BLaER1 treated with 17β-estradiol and CSF1 and Interleukin-3, amounts not matched to agents 10 nM and 100 nM (cell line): ENCODE data around the gene TENM4.

Experiments used
- H3K27ac ChIP-seq, 11 experiments: shearing (Covaris generic); formaldehyde crosslinking; 2 replicates each; pipeline ENCODE4 v1.8.1; 2022
- H3K27me3 ChIP-seq, 11 experiments: shearing (Covaris generic); formaldehyde crosslinking; 2 replicates each; pipeline ENCODE4 v1.8.1; 2022
- H3K36me3 ChIP-seq, 11 experiments: shearing (Covaris generic); formaldehyde crosslinking; 2 replicates each; pipeline ENCODE4 v1.8.1; 2022
- H3K4me1 ChIP-seq, 10 experiments: shearing (Covaris generic); formaldehyde crosslinking; 2 replicates each; pipeline ENCODE4 v1.8.1; 2022
- H3K4me2 ChIP-seq, 11 experiments: shearing (Covaris generic); formaldehyde crosslinking; 2 replicates each; pipeline ENCODE4 v1.8.1; 2022
- H3K4me3 ChIP-seq, 10 experiments: shearing (Covaris generic); formaldehyde crosslinking; 2 replicates each; pipeline ENCODE4 v1.8.1; 2022
- H3K9ac ChIP-seq, 11 experiments: shearing (Covaris generic); formaldehyde crosslinking; 2 replicates each; pipeline ENCODE4 v1.8.1; 2022
- H3K9me3 ChIP-seq, 11 experiments: shearing (Covaris generic); formaldehyde crosslinking; replicated peaks in 1 of 11; 2 replicates each; pipeline ENCODE4 v1.8.1; 2022
- H4K20me1 ChIP-seq, 11 experiments: shearing (Covaris generic); formaldehyde crosslinking; 2 replicates each; pipeline ENCODE4 v1.8.1; 2022
- Cebpa-rat ChIP-seq, 11 experiments: shearing (Covaris generic); IDR thresholded peaks; 2 replicates each; pipeline ENCODE4 v1.8.1; 2022

Gene TENM4

DNA sequence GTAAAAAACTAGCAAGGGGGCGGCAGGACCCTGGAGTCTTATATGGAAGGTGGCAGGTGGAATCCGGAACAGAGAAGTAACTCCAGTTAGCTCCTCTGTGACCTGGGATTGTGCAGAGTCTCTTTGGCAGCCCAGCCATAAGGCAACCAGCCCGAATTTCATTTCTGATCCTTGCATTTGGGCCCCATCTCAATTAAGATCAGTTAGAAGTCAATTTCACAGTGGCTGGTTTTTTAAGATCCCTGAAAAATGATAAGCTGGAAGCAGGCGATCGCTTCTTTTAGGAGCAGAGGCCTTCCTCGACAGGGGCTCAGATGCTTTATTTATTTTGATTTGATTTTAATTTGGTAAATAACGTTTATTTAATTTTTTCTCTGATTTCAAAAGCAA lies 199.0 kb downstream of the TENM4 start:
- Histone ChIP-seq H4K20me1 (no peaks in the 10 kb centered on the region), H3K4me2 (peak overlapping the region in 8 of 11 experiments; percentile 2 to 66 (median 52); a peak in 16 of 22 replicates), H3K9ac (no peak overlapping the region; a peak in 1 of 22 replicates), H3K4me3 (no peak overlapping the region), H3K27ac (peak overlapping the region in 4 of 11 experiments; percentile 4 to 59 (median 23); a peak in 4 of 22 replicates), H3K9me3 (0 out of 22 replicates have a peak, but pooled peaks cover 0 to under 1% (median 0%) of the 10 kb centered on the region in 11 experiments), H3K27me3 (no peaks in the 10 kb centered on the region), H3K4me1 (peaks cover 11 to 81% (median 63%) of the 10 kb centered on the region in 10 experiments), H3K36me3 (no peaks in the 10 kb centered on the region)
- no peak for TF ChIP-seq Cebpa-rat (IDR thresholded peaks at IDR 0.05)

DNA sequence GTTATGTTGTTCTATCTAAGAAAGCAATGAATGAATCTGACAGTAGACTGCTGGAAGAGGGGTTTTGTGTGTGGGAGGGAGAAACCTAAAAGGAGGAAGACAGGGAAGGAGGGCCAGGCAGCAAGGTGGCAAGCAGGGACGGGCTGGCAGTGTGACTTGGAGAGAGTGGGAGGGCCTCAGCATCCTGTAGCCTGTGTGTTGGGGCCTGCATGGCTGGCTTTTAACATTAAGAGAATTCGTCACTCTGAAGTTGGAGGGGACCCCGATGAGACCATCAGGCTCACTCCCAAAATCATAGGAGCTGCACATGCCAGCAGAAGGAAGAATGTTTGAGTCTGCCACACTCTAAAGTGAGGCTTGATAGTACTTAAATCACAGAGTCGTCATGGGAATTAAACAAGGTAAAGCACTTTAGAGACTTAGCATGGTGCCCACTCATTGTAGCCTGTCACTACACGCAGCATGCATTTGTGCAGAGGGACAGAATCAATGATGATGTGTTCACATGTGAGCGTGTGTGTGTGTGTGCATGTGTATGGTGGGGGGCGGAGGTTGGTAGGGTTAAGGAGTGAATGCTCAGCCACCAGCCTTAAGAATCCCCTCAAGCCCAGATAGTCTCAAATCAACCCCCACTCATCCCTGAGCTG lies 199.5 kb downstream of the TENM4 start:
- no peaks in the 10 kb centered on the region for H3K36me3 ChIP-seq
- no peak overlapping the region for H3K4me3 ChIP-seq
- H3K9me3 ChIP-seq: 0 out of 22 replicates have a peak, but pooled peaks cover 0 to 5% (median 0%) of the 10 kb centered on the region in 11 experiments
- peak overlapping the region in 2 of 11 experiments; percentile 31 to 59; a peak in 4 of 22 replicates for H3K27ac ChIP-seq
- peaks cover 14 to 86% (median 68%) of the 10 kb centered on the region in 10 experiments for H3K4me1 ChIP-seq
- TF ChIP-seq Cebpa-rat (IDR thresholded peaks at IDR 0.05): no peak
- no peaks in the 10 kb centered on the region for H4K20me1 ChIP-seq
- H3K9ac ChIP-seq: no peak overlapping the region; a peak in 1 of 22 replicates
- H3K4me2 ChIP-seq: peak overlapping the region in 8 of 11 experiments; percentile 2 to 66 (median 52); a peak in 16 of 22 replicates
- H3K27me3 ChIP-seq: no peaks in the 10 kb centered on the region

DNA sequence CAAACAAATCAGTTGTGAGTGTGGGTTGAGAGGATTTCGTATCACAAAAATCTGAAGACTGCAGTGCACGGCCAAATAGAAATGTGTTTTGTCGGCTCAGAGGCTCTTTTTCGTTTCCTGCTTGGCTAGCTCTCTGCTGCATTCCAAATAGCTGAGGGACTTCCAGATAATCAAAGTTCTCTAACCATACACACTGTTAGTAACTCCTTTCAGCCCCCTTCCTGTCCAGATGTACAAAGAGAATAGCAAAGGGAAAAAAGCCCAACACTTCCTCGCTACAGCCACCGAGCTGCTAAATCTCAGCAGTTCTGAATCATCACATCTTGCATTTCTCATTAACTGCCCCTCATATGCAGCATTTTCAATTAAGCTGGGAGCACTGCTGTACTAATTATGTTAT lies 203.1 kb downstream of the TENM4 start:
- Histone ChIP-seq H3K27ac (peak overlapping the region in 5 of 11 experiments; percentile 6 to 46 (median 38); a peak in 5 of 22 replicates), H3K27me3 (no peaks in the 10 kb centered on the region), H3K9me3 (0 out of 22 replicates have a peak, but pooled peaks cover 0 to 6% (median 0%) of the 10 kb centered on the region in 11 experiments), H3K4me2 (peak overlapping the region; percentile 43 to 77 (median 69); a peak in 21 of 22 replicates), H3K36me3 (no peaks in the 10 kb centered on the region), H4K20me1 (no peaks in the 10 kb centered on the region), H3K9ac (peak overlapping the region in 2 of 11 experiments; percentile 2 to 12; a peak in 2 of 22 replicates), H3K4me1 (peaks cover 13 to 72% (median 54%) of the 10 kb centered on the region in 10 experiments), H3K4me3 (no peak overlapping the region)
- TF ChIP-seq Cebpa-rat (IDR thresholded peaks at IDR 0.05): no peak

- H4K20me1 ChIP-seq: no peaks in the 10 kb centered on the region
- 0 out of 22 replicates have a peak, but pooled peaks cover 0 to 6% (median 0%) of the 10 kb centered on the region in 11 experiments for H3K9me3 ChIP-seq
- no peaks in the 10 kb centered on the region for H3K27me3 ChIP-seq
- H3K4me1 ChIP-seq: peaks cover 13 to 72% (median 48%) of the 10 kb centered on the region in 10 experiments
- peak overlapping the region; percentile 43 to 77 (median 69); a peak in 21 of 22 replicates for H3K4me2 ChIP-seq
- peak overlapping the region in 2 of 11 experiments; percentile 2 to 12; a peak in 2 of 22 replicates for H3K9ac ChIP-seq
- H3K4me3 ChIP-seq: no peak overlapping the region
- H3K36me3 ChIP-seq: no peaks in the 10 kb centered on the region
- TF ChIP-seq Cebpa-rat (IDR thresholded peaks at IDR 0.05): no peak
- H3K27ac ChIP-seq: peak overlapping the region in 5 of 11 experiments; percentile 6 to 46 (median 38); a peak in 6 of 22 replicates
Observed at GRCh38 chr11:79237091-79237490, 203.7 kb downstream of the TENM4 start.

- Histone ChIP-seq H3K27me3 (no peaks in the 10 kb centered on the region), H3K4me1 (peaks cover 13 to 72% (median 44%) of the 10 kb centered on the region in 10 experiments), H3K9ac (no peak overlapping the region), H4K20me1 (no peaks in the 10 kb centered on the region), H3K9me3 (0 out of 22 replicates have a peak, but pooled peaks cover 0 to 6% (median 0%) of the 10 kb centered on the region in 11 experiments), H3K27ac (peak overlapping the region in 4 of 11 experiments; percentile 33 to 46 (median 38); a peak in 5 of 22 replicates), H3K36me3 (no peaks in the 10 kb centered on the region), H3K4me2 (peak overlapping the region in 10 of 11 experiments; percentile 43 to 77 (median 71); a peak in 19 of 22 replicates), H3K4me3 (no peak overlapping the region)
- TF ChIP-seq Cebpa-rat (IDR thresholded peaks at IDR 0.05): 0 out of 22 replicates have a peak, but pooled peaks of 1 of the 11 experiments have one; percentile 13
Observed at GRCh38 chr11:79236541-79236971, 204.3 kb downstream of the TENM4 start.

DNA sequence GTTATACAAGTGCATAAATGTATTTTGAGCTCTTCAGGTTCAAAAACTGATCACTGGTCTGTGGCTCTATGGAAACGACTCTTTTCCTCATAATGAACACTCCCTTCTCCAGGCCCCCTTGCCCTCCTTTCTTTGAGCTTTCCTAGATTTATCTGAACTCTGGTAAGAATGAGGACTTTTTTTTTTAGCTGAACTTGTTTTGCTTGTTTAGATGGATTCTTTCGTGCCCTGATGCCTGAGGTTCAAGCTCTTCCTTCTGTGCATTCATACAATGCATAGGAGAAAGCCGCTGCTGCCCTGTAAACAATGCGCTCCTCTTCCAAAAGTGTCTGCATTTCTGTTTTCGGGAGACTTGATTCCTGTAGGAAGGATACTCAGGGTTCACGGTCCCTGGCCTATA lies 205.1 kb downstream of the TENM4 start:
- no peaks in the 10 kb centered on the region for H3K27me3 ChIP-seq
- peak overlapping the region in 1 of 11 experiments; percentile 24; a peak in 1 of 22 replicates for H3K27ac ChIP-seq
- H3K36me3 ChIP-seq: no peaks in the 10 kb centered on the region
- no peaks in the 10 kb centered on the region for H4K20me1 ChIP-seq
- H3K9ac ChIP-seq: no peak overlapping the region
- H3K4me3 ChIP-seq: no peak overlapping the region
- H3K4me2 ChIP-seq: peak overlapping the region in 8 of 11 experiments; percentile 51 to 77 (median 74); a peak in 15 of 22 replicates
- H3K9me3 ChIP-seq: 0 out of 22 replicates have a peak, but pooled peaks cover 0 to 6% (median 0%) of the 10 kb centered on the region in 11 experiments
- peaks cover 13 to 65% (median 37%) of the 10 kb centered on the region in 10 experiments for H3K4me1 ChIP-seq
- TF ChIP-seq Cebpa-rat (IDR thresholded peaks at IDR 0.05): no peak

DNA sequence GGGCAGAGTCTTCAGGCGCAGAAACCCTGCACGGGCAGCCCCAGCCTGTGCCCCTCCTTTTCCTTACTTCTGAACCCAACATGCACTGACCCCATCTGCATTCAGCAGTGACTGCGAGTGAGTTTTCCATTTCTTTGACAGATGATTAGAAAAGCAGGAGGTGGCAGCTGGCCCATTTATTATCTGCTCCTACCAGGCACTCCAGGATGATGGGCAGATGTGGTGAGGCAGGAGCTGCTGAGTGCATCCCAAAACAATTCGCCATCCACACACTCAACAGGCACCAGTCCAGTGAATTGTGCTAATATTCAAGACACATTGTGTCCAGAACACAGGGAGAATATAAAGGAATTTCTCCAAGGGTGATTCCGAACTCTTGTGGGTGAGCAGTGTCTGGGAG lies 208.5 kb downstream of the TENM4 start:
- Histone ChIP-seq H3K27ac (no peak overlapping the region), H3K9ac (no peak overlapping the region), H3K9me3 (0 out of 22 replicates have a peak, but pooled peaks cover 0 to 6% (median 0%) of the 10 kb centered on the region in 11 experiments), H3K36me3 (no peaks in the 10 kb centered on the region), H3K4me1 (peaks cover 8 to 43% (median 23%) of the 10 kb centered on the region in 10 experiments), H3K27me3 (no peaks in the 10 kb centered on the region), H4K20me1 (no peaks in the 10 kb centered on the region), H3K4me2 (peak overlapping the region in 3 of 11 experiments; percentile 4 to 36 (median 26); a peak in 3 of 22 replicates), H3K4me3 (no peak overlapping the region)
- TF ChIP-seq Cebpa-rat (IDR thresholded peaks at IDR 0.05): no peak

DNA sequence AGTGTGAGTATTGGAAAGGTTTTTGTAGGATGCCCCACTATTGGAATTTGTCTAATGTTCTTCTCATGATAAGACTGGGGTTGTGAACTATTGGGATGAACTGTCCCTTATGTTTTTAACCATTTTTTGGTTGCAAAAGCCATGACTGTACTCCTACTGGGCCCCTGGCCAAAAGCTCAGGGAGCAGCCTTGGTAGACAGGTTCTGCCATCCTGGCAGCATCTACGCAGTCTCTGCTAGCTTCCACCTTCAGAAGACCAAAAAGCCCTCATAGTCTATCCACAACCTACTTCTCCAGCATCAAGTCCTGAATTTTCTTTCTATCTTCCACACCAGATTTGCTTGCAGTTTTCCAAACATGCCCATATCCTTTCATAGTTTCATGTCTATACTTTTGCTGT lies 211.8 kb downstream of the TENM4 start:
- Histone ChIP-seq H4K20me1 (no peaks in the 10 kb centered on the region), H3K9me3 (peaks cover 0 to 7% (median 0%) of the 10 kb centered on the region in 11 experiments; a peak in 2 of 22 replicates), H3K27ac (no peak overlapping the region), H3K4me3 (no peak overlapping the region), H3K27me3 (no peaks in the 10 kb centered on the region), H3K36me3 (no peaks in the 10 kb centered on the region), H3K9ac (no peak overlapping the region), H3K4me1 (peaks cover 0 to 20% (median 0%) of the 10 kb centered on the region in 10 experiments; a peak in 6 of 20 replicates), H3K4me2 (no peak overlapping the region)
- no peak for TF ChIP-seq Cebpa-rat (IDR thresholded peaks at IDR 0.05)
